Fibroblast of the aortic adventitia (primary cell): ENCODE data around the gene USH2A. TPM values are rescaled to one million over a fixed set of nuclear protein-coding genes. Genes with fewer than 3 reads are reported as not detected.
A peak's percentile ranks its signal among the peaks of the same experiment; 100 is the strongest.

ENCODE experiments used
- DNase-seq: peaks from one replicate; pipeline ENCODE4 v3.0.0-alpha.2; 2010; ENCODE audit warnings: low read depth
- H3K4me3 ChIP-seq: 2 replicates; pipeline ENCODE4 v1.5.1; 2011; ENCODE audit warnings: low read depth, mild to moderate bottlenecking, control low read depth, low read length, moderate library complexity
- total RNA-seq: library from RNA; depleted of rRNA; stranded (reverse); fragments of >200 nt; gene quantifications from 2 replicates; pipeline ENCODE4 v1.2.3, GENCODE V29; 2012; ENCODE audit warnings: low replicate concordance
- TF ChIP-seq, protein P1 (sequence below): IDR thresholded peaks from 2 replicates; pipeline ENCODE4 v1.5.1; 2011; ENCODE audit warnings: mild to moderate bottlenecking, low read length, control low read depth, inconsistent platforms; ENCODE audit not compliant: insufficient read depth

Gene USH2A
- total RNA-seq, 1 donor: under 0.01 TPM

DNA sequence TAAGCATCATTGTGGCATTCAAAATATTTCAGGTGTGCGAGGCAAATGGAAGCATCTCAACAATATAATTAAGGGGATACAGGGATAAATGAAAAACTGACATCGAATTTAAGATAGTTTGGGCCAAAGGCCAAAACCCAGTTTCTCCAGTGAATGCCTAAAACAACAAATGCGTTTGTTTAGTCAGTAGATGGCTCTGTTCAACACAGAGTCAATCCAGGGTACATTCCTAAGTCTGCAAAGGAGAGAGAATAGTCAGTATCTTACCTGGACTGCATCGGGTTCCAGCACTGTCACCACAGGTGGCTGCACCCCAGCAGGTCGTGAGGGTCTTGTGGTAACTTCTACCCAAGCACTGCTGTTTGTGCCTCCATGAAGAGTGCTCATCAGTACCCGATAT, 535.1 kb downstream of the USH2A start:
- no peak for DNase-seq
- TF ChIP-seq, protein P1, sequence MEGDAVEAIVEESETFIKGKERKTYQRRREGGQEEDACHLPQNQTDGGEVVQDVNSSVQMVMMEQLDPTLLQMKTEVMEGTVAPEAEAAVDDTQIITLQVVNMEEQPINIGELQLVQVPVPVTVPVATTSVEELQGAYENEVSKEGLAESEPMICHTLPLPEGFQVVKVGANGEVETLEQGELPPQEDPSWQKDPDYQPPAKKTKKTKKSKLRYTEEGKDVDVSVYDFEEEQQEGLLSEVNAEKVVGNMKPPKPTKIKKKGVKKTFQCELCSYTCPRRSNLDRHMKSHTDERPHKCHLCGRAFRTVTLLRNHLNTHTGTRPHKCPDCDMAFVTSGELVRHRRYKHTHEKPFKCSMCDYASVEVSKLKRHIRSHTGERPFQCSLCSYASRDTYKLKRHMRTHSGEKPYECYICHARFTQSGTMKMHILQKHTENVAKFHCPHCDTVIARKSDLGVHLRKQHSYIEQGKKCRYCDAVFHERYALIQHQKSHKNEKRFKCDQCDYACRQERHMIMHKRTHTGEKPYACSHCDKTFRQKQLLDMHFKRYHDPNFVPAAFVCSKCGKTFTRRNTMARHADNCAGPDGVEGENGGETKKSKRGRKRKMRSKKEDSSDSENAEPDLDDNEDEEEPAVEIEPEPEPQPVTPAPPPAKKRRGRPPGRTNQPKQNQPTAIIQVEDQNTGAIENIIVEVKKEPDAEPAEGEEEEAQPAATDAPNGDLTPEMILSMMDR: no peak
- no peak overlapping the region for H3K4me3 ChIP-seq

DNA sequence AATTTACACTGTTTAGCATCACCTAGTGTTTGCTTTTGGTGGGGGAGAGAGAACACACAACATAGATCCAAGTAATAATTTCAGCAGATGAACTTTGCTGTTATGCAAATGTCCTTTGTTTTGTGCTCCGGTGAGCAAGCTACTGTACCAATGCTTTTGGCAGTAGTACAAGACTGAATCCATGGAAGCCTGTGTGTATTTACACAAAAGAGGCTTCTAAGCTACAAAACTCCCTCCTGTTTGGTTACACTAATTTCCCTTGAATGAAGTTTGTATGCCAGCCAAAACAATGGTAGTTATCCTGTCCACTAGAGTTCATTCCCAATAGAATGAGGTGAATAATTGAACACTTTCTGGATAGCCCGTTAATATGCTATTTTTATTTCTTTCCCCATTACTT, 535.6 kb downstream of the USH2A start:
- TF ChIP-seq, protein P1: no peak

DNA sequence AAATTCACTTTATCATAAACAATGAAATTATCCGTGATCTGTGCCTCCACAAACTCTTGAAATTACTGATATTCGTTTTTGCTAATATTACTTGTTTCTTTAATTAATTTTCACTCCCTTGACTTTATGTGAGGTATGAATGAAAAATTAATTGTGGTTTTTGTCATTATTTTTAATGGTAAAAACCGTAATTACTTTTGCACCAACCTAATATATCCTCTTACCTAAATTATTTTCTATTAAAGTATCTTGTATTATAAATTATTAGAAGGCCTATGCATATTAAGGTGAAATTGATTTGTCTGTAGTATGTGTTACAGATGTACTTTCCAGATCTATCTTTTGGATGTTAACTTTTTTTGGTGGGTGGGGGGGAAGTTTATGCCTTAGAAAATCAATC, 540.2 kb downstream of the USH2A start:
- DNase-seq: no peak
- TF ChIP-seq, protein P1: no peak
- H3K4me3 ChIP-seq: no peak overlapping the region

More for the DNA sequence above, 535.6 kb downstream of the USH2A start:
- no peak for DNase-seq
- H3K4me3 ChIP-seq: no peak overlapping the region

DNA sequence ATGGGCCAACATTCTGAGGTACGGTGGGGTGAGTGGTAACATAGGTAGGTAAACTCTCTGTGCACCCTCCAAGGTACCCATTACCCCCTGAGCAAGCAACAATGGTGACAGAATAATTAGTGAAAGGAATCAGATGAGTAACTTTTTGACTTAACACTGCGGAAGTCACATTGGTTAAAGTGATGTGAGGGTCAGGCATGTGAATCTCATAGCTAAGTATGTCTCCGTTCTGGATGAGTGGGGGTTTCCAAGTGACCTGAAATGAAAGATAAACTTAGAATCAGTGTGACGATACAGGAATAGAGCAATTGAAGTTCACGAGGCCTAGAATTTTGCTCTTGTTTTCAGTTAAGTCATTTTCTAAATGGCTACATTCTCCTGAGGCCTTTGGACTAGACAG, 544.4 kb downstream of the USH2A start:
- no peak for DNase-seq
- TF ChIP-seq, protein P1: no peak
- no peak overlapping the region for H3K4me3 ChIP-seq

DNA sequence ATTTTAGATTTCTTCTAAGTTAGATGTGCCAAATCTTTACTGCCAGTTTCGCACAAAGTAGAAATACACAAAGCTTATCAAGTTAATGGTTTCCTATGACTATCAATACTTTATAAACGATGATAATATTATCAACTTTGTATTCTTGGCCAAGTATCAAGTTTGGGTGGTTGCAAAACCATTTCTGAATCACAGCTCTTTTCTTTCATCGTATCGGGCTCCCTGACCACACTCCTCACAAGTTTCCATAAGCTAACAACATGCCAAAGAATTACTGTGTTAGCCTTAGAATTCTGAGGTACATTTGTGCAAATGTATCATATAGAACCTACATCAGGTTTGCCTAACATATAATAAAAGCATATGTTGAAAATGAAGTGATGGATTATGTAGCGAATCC, 545.1 kb downstream of the USH2A start:
- peak; percentile 60 for DNase-seq
- no peak overlapping the region for H3K4me3 ChIP-seq
- TF ChIP-seq, protein P1: no peak

DNA sequence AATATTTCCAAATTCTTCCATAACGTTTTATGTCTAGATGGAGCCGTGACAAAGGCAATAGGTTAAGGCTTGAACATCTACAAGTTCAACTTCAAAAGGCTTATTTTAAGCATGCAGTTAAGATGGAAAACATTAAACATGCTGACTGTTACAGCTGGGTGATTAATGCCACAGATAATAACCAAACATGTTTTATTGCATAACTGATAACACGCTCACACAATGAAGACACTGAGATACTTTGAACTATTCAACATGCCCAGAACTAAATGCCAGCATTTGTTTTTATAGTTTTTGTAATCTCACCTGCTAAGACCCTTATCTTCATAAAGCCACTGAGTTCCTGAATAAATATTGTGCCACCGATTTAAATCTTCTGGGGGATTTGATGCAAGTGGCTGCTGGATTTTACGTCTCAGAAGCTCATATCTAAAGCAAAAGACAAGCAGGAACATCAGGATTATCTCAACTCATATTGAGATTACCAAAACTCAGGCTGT, 545.7 kb downstream of the USH2A start:
- TF ChIP-seq, protein P1: no peak
- DNase-seq: no peak
- H3K4me3 ChIP-seq: no peak overlapping the region

DNA sequence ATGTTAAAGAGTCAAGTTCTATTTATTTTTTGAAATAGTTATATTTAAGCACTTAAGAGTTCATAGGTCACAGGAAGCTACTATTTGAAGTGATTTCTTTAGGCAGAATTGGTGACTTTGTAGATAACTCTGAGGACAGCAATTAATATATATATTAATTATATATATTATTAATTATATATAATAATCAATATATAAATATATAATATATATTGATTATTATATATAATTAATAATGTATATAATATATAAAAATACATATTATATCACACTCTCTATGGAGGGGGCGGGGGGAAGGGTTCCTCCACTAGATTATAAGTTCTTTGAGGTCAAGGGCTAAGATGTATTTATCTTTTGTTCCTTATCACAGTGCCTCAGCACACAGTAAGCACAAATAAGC, 547.5 kb downstream of the USH2A start:
- no peak overlapping the region for H3K4me3 ChIP-seq
- DNase-seq: no peak
- TF ChIP-seq, protein P1: no peak
